ENCODE results near the gene CNTNAP2.

The CNTNAP2 gene

GRCh38 chr7:148264933-148265557 lies 2148.4 kb downstream of the CNTNAP2 start:
- Histone ChIP-seq H4K20me1 (ENCODE audit: insufficient read depth, low read length) (0 out of 2 replicates have a peak, but pooled peaks cover 4% of the 10 kb centered on the region), H2AFZ (ENCODE audit: low read depth, low read length) (no peak overlapping the region), H3K9me3 (ENCODE audit: insufficient read depth, low read length, severe bottlenecking) (no peaks in the 10 kb centered on the region), H3K4me3 (ENCODE audit: low read depth in 1 of 2, low read length in 2 of 2) (no peak overlapping the region), H3K4me1 (ENCODE audit: insufficient read depth, low read length) (no peaks in the 10 kb centered on the region), H3K27ac (ENCODE audit: low read length) (no peak overlapping the region), H3K79me2 (ENCODE audit: insufficient read depth, low read length) (no peaks in the 10 kb centered on the region), H3K4me2 (ENCODE audit: insufficient read depth, low read length) (no peak overlapping the region), H3K36me3 (ENCODE audit: insufficient read depth, low read length) (no peaks in the 10 kb centered on the region), H3K9ac (ENCODE audit: low read depth, low read length) (no peak overlapping the region), H3K27me3 (ENCODE audit: insufficient read depth, low read length, poor library complexity) (no peaks in the 10 kb centered on the region)
- peak; percentile 8 for DNase-seq
- peak; percentile 65; the same call in 2 of the 3 replicates for ATAC-seq (ENCODE audit: insufficient read depth, low read depth)
- TF ChIP-seq EZH2 (IDR thresholded peaks at IDR 0.05; ENCODE audit: borderline replicate concordance, low read depth, low read length, severe bottlenecking) (no peak), CTCF (IDR thresholded peaks at IDR 0.05; ENCODE audit: borderline replicate concordance, extremely low read depth, low read length, poor library complexity, severe bottlenecking) (peak; percentile 77)

- DNase-seq (no peak), ATAC-seq (ENCODE audit: insufficient read depth, low read depth) (no peak)
- Histone ChIP-seq H3K9ac (ENCODE audit: low read depth, low read length) (no peak overlapping the region), H3K9me3 (ENCODE audit: insufficient read depth, low read length, severe bottlenecking) (no peaks in the 10 kb centered on the region), H3K4me2 (ENCODE audit: insufficient read depth, low read length) (no peak overlapping the region), H3K27ac (ENCODE audit: low read length) (no peak overlapping the region), H3K79me2 (ENCODE audit: insufficient read depth, low read length) (no peaks in the 10 kb centered on the region), H3K27me3 (ENCODE audit: insufficient read depth, low read length, poor library complexity) (no peaks in the 10 kb centered on the region), H3K36me3 (ENCODE audit: insufficient read depth, low read length) (no peaks in the 10 kb centered on the region), H3K4me3 (ENCODE audit: low read depth in 1 of 2, low read length in 2 of 2) (no peak overlapping the region), H2AFZ (ENCODE audit: low read depth, low read length) (no peak overlapping the region), H3K4me1 (ENCODE audit: insufficient read depth, low read length) (no peaks in the 10 kb centered on the region), H4K20me1 (ENCODE audit: insufficient read depth, low read length) (0 out of 2 replicates have a peak, but pooled peaks cover 4% of the 10 kb centered on the region)
- TF ChIP-seq EZH2 (IDR thresholded peaks at IDR 0.05; ENCODE audit: borderline replicate concordance, low read depth, low read length, severe bottlenecking): no peak
- TF ChIP-seq CTCF (IDR thresholded peaks at IDR 0.05; ENCODE audit: borderline replicate concordance, extremely low read depth, low read length, poor library complexity, severe bottlenecking): no peak
These were observed 2149.3 kb downstream of the CNTNAP2 start for GRCh38 chr7:148265896-148266295.

DNA sequence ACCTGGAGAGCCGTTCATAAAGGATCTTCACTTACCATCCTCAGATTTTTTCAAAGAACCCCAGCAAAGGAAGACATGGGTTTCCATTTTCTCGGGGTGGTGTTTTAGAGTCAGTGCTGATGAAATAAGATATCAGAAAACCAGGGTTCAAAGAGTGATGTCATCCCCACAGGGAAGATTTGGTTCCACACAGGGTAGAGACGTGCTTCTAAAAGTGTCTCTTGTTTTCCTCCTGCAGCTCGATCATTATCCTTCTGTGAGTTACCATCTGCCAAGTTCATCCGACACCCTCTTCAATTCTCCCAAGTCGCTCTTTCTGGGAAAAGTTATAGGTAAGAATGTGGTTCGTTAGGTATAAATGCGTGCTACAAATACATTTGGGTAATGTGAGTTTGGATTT lies 2150.2 kb downstream of the CNTNAP2 start:
- Histone ChIP-seq H3K27ac (ENCODE audit: low read length) (no peak overlapping the region), H3K4me1 (ENCODE audit: insufficient read depth, low read length) (no peaks in the 10 kb centered on the region), H3K9me3 (ENCODE audit: insufficient read depth, low read length, severe bottlenecking) (no peaks in the 10 kb centered on the region), H3K79me2 (ENCODE audit: insufficient read depth, low read length) (no peaks in the 10 kb centered on the region), H3K36me3 (ENCODE audit: insufficient read depth, low read length) (no peaks in the 10 kb centered on the region), H3K27me3 (ENCODE audit: insufficient read depth, low read length, poor library complexity) (no peaks in the 10 kb centered on the region), H3K4me3 (ENCODE audit: low read depth in 1 of 2, low read length in 2 of 2) (no peak overlapping the region), H4K20me1 (ENCODE audit: insufficient read depth, low read length) (0 out of 2 replicates have a peak, but pooled peaks cover 4% of the 10 kb centered on the region), H3K4me2 (ENCODE audit: insufficient read depth, low read length) (no peak overlapping the region), H2AFZ (ENCODE audit: low read depth, low read length) (no peak overlapping the region), H3K9ac (ENCODE audit: low read depth, low read length) (no peak overlapping the region)
- no peak for TF ChIP-seq EZH2 (IDR thresholded peaks at IDR 0.05; ENCODE audit: borderline replicate concordance, low read depth, low read length, severe bottlenecking)
- TF ChIP-seq CTCF (IDR thresholded peaks at IDR 0.05; ENCODE audit: borderline replicate concordance, extremely low read depth, low read length, poor library complexity, severe bottlenecking): no peak
- no peak for ATAC-seq (ENCODE audit: insufficient read depth, low read depth)
- DNase-seq: no peak
